Neural crest cell (in vitro differentiated cells): Measurements from ENCODE around the gene PHOX2B. TPM values are rescaled to one million over a fixed set of nuclear protein-coding genes. Genes with fewer than 3 reads are reported as not detected.
"Not testable (repeated sequence)": the region's sequence is repeated elsewhere in the genome, so short reads cannot be mapped to it uniquely, and the experiment has no call there.

Source experiments
- DNase-seq: peaks from one replicate; pipeline ENCODE4 v3.0.0; 2021; ENCODE audit warnings: low read depth, mixed read lengths, low spot score
- H3K27ac Mint-ChIP-seq: one replicate; pipeline ENCODE4 v1.8.0; 2021; ENCODE audit warnings: mild to moderate bottlenecking, mixed read lengths; ENCODE audit not compliant: unreplicated experiment
- H3K27me3 Mint-ChIP-seq: 2 replicates; pipeline ENCODE4 v1.8.0; 2021; ENCODE audit warnings: low read depth, mild to moderate bottlenecking, mixed read lengths
- H3K36me3 Mint-ChIP-seq: 2 replicates; pipeline ENCODE4 v1.8.0; 2021; ENCODE audit warnings: low read depth, mild to moderate bottlenecking, mixed read lengths
- H3K4me1 Mint-ChIP-seq: 2 replicates; pipeline ENCODE4 v1.8.0; 2021; ENCODE audit warnings: mixed read lengths
- H3K4me3 Mint-ChIP-seq: one replicate; pipeline ENCODE4 v1.8.0; 2021; ENCODE audit warnings: mild to moderate bottlenecking, mixed read lengths
- H3K9me3 Mint-ChIP-seq: 2 replicates; pipeline ENCODE4 v1.8.0; 2021; ENCODE audit warnings: mixed read lengths
- CTCF ChIP-seq: fragments of 200-600 bp; sonication (generic); conservative IDR thresholded peaks from 2 replicates; pipeline ENCODE4 v1.5.0; 2021; ENCODE audit warnings: antibody characterized with exemption, mild to moderate bottlenecking
- total RNA-seq: library from RNA; stranded (reverse); gene quantifications from 2 replicates; pipeline ENCODE4 v1.2.1, GENCODE V29; 2021

PHOX2B gene
- total RNA-seq, 1 donor from 2014 or later, result 28.4 TPM

DNA sequence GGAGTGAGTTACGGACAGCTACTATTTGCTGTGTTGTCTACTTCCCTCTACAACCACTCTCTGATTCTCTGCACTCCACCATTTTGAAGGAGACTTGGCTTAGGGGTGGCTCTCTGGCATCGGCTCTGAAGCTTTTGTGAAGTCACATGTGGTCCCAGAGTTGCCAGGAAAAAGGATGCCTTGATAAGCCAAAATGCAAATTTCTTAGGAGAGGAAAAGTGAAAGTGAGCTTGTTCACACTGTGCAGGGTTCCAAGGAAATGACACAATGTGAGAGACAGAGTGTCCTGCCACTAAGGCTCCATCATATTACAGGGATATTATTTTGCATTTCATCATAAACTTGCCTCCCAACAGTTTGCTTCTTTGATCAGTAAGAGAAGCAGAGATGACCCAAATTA lies 7.2 kb downstream of the PHOX2B start:
- H3K36me3 Mint-ChIP-seq, result peaks cover 11% of the 10 kb centered on the region
- H3K9me3 Mint-ChIP-seq, result peaks cover 3% of the 10 kb centered on the region
- no peak for TF ChIP-seq CTCF
- DNase-seq, result no peak
- H3K4me3 Mint-ChIP-seq, result no peak overlapping the region
- peaks cover 88% of the 10 kb centered on the region for H3K27me3 Mint-ChIP-seq
- H3K27ac Mint-ChIP-seq, result no peak overlapping the region
- H3K4me1 Mint-ChIP-seq, result peaks cover 12% of the 10 kb centered on the region

DNA sequence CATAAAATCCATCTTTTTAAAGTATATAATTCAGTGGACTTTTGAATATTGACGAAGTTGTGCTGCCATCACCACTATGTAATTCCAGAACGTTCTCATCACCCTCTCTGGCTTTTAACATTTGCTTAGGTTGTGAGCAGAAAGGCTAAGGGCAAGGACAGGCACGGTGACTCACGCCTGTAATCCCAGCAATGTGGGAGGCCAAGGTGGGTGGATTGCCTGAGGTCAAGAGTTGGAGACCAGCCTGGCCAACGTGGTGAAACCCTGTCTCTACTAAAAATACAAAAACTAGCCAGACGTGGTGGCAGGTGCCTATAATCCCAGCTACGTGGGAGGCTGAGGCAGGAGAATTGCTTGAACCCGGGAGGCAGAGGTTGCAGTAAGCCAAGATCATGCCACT lies 11.0 kb downstream of the PHOX2B start:
- H3K27me3 Mint-ChIP-seq, result peaks cover 87% of the 10 kb centered on the region
- not testable (repeated sequence) for DNase-seq, H3K9me3 Mint-ChIP-seq

GRCh38 chr4:41734371-41734770 lies 14.2 kb downstream of the PHOX2B start:
- Mint-ChIP-seq H3K9me3 (peaks cover 5% of the 10 kb centered on the region), H3K27me3 (peaks cover 87% of the 10 kb centered on the region), H3K36me3 (no peaks in the 10 kb centered on the region), H3K4me1 (no peaks in the 10 kb centered on the region), H3K4me3 (no peak overlapping the region), H3K27ac (no peak overlapping the region)
- no peak for TF ChIP-seq CTCF
- no peak for DNase-seq

More for the DNA sequence above, 11.0 kb downstream of the PHOX2B start:
- not testable (repeated sequence) for H3K27ac Mint-ChIP-seq, H3K4me3 Mint-ChIP-seq, H3K4me1 Mint-ChIP-seq, H3K36me3 Mint-ChIP-seq

DNA sequence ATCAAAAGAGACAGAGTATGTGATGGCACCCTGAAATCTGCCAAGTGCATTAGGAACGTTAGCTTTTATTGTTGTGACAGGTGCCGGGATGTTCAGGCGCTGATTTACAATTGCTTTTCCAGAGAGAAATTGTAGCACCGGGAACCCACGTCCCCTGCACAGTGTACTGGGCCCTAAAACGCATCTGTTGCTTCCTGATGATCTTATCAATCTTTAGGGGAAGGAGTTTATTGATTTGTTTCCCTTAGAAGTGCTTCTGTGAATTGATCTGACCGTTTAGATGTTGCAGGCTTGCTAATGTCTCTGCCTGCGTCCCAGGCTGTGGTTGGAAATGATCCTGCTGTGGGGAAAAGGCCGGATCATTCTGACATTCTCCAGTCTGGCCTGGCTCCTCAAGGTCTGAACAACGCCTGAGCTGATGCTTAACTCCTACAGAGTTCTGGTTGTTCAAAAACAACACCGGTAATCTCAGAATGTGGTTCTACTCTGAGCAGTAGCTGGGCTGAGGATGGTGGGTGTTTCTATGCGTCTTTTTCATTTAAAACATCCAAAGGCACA lies 16.9 kb downstream of the PHOX2B start:
- TF ChIP-seq CTCF, result no peak
- Mint-ChIP-seq H3K4me3 (no peak overlapping the region), H3K27me3 (peaks cover 92% of the 10 kb centered on the region), H3K27ac (no peak overlapping the region), H3K4me1 (no peaks in the 10 kb centered on the region), H3K9me3 (peaks cover 4% of the 10 kb centered on the region), H3K36me3 (no peaks in the 10 kb centered on the region)
- DNase-seq, result no peak

- no peak overlapping the region for H3K4me3 Mint-ChIP-seq
- no peak for DNase-seq
- no peak overlapping the region for H3K27ac Mint-ChIP-seq
- no peak for TF ChIP-seq CTCF
- H3K9me3 Mint-ChIP-seq, result peaks cover 10% of the 10 kb centered on the region
- no peaks in the 10 kb centered on the region for H3K4me1 Mint-ChIP-seq
- H3K27me3 Mint-ChIP-seq, result peaks cover 80% of the 10 kb centered on the region
- H3K36me3 Mint-ChIP-seq, result peaks cover 5% of the 10 kb centered on the region
Observed at GRCh38 chr4:41728573-41728913, 20.0 kb downstream of the PHOX2B start.

DNA sequence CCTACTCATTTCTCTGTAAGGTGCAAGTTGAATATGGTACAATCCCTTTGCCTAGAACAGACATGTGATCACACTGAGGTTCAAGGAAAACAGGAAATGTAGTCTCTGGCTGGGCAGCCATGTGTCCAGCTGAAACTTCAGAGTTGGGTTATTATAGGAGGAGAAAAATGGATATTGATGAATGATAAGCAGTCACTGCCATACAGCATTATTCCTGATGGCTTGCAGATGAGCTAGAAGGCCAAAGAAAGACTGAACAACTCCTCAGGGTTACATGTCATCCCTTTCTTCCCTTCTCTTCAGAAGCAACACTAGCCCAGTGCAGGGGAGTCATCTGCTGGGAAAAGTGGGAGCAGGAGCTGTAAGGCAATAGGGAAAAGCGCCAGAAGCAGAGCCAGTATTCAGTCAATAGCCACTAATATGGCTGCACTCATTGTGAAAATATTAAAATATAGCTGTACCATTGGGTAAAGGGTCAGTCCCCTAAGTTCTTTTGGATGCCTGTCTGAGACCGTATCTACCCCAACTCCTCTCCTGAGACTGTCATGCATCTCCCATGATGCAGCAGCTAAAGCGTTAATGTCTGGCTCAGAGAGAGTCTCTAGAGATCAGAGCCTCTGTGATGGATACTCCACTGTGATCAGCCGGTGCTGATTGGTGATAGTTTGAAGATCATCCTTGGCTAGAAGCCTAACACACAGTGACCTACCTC lies 20.5 kb downstream of the PHOX2B start:
- Mint-ChIP-seq H3K9me3 (peaks cover 10% of the 10 kb centered on the region), H3K4me3 (no peak overlapping the region), H3K27ac (no peak overlapping the region), H3K4me1 (no peaks in the 10 kb centered on the region), H3K27me3 (peaks cover 80% of the 10 kb centered on the region), H3K36me3 (peaks cover 5% of the 10 kb centered on the region)
- TF ChIP-seq CTCF, result no peak
- no peak for DNase-seq
